Vagina (tissue), 2 donors: ENCODE data around the gene SPECC1L.

ENCODE experiments used
- POLR2A ChIP-seq, 2 donors: fragments of 450-650 bp; IDR thresholded peaks; one replicate each; pipeline ENCODE4 v1.6.1; 2017; ENCODE audit warnings: antibody characterized with exemption in 2 of 2, mild to moderate bottlenecking in 2 of 2, moderate library complexity in 2 of 2
- TF ChIP-seq, protein P1 (sequence below), 3 experiments: fragments of 450-650 bp in 2 of 3; fragments of 200-600 bp in 1 of 3; sonication (generic) in 1 of 3; IDR thresholded peaks; one replicate each; pipeline ENCODE4 v1.5.1; 2017 to 2019; ENCODE audit warnings: antibody characterized with exemption in 3 of 3, mild to moderate bottlenecking in 2 of 3, moderate library complexity in 2 of 3

DNA sequence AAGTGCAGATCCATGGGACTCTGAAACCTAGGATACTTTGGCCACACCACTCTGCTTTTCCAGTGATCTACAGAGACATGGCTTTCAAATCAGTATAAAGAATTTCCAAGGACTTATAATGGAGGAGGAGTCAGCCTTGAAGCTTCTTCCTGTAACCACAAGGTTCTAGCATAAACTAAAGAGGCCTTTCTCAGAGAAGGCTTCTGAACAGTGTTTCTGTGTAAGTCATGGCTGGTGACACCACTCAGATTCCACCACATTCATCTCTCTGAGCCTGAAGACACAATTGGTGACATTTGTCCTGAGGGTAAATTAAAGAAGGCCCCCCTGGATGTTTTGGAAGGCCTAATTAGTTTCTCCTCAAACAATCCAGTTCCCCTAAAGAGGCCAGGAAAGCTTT lies 127.8 kb downstream of the SPECC1L start:
- TF ChIP-seq, protein P1, sequence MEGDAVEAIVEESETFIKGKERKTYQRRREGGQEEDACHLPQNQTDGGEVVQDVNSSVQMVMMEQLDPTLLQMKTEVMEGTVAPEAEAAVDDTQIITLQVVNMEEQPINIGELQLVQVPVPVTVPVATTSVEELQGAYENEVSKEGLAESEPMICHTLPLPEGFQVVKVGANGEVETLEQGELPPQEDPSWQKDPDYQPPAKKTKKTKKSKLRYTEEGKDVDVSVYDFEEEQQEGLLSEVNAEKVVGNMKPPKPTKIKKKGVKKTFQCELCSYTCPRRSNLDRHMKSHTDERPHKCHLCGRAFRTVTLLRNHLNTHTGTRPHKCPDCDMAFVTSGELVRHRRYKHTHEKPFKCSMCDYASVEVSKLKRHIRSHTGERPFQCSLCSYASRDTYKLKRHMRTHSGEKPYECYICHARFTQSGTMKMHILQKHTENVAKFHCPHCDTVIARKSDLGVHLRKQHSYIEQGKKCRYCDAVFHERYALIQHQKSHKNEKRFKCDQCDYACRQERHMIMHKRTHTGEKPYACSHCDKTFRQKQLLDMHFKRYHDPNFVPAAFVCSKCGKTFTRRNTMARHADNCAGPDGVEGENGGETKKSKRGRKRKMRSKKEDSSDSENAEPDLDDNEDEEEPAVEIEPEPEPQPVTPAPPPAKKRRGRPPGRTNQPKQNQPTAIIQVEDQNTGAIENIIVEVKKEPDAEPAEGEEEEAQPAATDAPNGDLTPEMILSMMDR (IDR thresholded peaks at IDR 0.05) = no peak
- no peak for TF ChIP-seq POLR2A (IDR thresholded peaks at IDR 0.05)
